ENCODE results near the gene LSS. TPM values are rescaled to one million over a fixed set of nuclear protein-coding genes. Genes with fewer than 3 reads are reported as not detected.
A peak's percentile ranks its signal among the peaks of the same experiment; 100 is the strongest.

Gene LSS
- total and polyA plus RNA-seq, 10 of the 15 experiments (the other 5 are each of a cell fraction or from before 2014, with no cell fraction given): 2.9 to 82.4 (median 27.5) TPM

DNA sequence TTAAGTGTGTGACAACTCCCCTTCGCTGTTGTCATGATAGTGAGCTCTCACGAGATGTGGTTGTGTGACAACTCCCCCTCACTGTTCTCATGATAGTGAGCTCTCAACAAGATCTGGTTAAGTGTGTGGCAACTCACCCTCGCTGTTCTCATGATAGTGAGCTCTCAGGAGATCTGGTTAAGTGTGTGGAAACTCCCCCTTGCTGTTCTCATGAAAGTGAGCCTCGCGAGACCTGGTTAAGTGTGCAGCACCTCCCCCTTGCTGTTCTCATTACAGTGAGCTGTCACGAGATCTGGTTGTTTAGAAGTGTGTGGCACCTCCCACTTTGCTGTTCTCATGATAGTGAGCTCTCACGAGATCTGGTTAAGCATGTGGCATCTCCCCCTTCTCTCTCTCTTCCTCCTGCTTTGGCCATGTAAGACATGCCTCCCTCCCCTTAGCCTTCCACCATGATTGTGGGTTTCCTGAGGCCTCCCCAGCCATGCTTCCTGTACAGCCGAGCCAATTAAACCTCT is 25.1 kb upstream of the LSS start (continued):
- TF ChIP-seq, protein P1, sequence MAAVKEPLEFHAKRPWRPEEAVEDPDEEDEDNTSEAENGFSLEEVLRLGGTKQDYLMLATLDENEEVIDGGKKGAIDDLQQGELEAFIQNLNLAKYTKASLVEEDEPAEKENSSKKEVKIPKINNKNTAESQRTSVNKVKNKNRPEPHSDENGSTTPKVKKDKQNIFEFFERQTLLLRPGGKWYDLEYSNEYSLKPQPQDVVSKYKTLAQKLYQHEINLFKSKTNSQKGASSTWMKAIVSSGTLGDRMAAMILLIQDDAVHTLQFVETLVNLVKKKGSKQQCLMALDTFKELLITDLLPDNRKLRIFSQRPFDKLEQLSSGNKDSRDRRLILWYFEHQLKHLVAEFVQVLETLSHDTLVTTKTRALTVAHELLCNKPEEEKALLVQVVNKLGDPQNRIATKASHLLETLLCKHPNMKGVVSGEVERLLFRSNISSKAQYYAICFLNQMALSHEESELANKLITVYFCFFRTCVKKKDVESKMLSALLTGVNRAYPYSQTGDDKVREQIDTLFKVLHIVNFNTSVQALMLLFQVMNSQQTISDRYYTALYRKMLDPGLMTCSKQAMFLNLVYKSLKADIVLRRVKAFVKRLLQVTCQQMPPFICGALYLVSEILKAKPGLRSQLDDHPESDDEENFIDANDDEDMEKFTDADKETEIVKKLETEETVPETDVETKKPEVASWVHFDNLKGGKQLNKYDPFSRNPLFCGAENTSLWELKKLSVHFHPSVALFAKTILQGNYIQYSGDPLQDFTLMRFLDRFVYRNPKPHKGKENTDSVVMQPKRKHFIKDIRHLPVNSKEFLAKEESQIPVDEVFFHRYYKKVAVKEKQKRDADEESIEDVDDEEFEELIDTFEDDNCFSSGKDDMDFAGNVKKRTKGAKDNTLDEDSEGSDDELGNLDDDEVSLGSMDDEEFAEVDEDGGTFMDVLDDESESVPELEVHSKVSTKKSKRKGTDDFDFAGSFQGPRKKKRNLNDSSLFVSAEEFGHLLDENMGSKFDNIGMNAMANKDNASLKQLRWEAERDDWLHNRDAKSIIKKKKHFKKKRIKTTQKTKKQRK (IDR thresholded peaks at IDR 0.05; ENCODE audit: low read depth, low read length): no peak
- TF ChIP-seq, protein P2, sequence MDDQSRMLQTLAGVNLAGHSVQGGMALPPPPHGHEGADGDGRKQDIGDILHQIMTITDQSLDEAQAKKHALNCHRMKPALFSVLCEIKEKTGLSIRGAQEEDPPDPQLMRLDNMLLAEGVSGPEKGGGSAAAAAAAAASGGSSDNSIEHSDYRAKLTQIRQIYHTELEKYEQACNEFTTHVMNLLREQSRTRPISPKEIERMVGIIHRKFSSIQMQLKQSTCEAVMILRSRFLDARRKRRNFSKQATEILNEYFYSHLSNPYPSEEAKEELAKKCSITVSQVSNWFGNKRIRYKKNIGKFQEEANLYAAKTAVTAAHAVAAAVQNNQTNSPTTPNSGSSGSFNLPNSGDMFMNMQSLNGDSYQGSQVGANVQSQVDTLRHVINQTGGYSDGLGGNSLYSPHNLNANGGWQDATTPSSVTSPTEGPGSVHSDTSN (IDR thresholded peaks at IDR 0.05; ENCODE audit: insufficient replicate concordance, low read depth, low read length): no peak
- TF ChIP-seq, protein P3, sequence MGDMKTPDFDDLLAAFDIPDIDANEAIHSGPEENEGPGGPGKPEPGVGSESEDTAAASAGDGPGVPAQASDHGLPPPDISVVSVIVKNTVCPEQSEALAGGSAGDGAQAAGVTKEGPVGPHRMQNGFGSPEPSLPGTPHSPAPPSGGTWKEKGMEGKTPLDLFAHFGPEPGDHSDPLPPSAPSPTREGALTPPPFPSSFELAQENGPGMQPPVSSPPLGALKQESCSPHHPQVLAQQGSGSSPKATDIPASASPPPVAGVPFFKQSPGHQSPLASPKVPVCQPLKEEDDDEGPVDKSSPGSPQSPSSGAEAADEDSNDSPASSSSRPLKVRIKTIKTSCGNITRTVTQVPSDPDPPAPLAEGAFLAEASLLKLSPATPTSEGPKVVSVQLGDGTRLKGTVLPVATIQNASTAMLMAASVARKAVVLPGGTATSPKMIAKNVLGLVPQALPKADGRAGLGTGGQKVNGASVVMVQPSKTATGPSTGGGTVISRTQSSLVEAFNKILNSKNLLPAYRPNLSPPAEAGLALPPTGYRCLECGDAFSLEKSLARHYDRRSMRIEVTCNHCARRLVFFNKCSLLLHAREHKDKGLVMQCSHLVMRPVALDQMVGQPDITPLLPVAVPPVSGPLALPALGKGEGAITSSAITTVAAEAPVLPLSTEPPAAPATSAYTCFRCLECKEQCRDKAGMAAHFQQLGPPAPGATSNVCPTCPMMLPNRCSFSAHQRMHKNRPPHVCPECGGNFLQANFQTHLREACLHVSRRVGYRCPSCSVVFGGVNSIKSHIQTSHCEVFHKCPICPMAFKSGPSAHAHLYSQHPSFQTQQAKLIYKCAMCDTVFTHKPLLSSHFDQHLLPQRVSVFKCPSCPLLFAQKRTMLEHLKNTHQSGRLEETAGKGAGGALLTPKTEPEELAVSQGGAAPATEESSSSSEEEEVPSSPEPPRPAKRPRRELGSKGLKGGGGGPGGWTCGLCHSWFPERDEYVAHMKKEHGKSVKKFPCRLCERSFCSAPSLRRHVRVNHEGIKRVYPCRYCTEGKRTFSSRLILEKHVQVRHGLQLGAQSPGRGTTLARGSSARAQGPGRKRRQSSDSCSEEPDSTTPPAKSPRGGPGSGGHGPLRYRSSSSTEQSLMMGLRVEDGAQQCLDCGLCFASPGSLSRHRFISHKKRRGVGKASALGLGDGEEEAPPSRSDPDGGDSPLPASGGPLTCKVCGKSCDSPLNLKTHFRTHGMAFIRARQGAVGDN (IDR thresholded peaks at IDR 0.05): peak; percentile 84
- TF ChIP-seq YY1 (IDR thresholded peaks at IDR 0.05; ENCODE audit: low read depth, low read length) (peak; percentile 68; the same call in 1 of the 2 replicates), SMAD5 (IDR thresholded peaks at IDR 0.05; ENCODE audit: low read depth) (no peak), ZNF207 (IDR thresholded peaks at IDR 0.05; ENCODE audit: borderline replicate concordance) (no peak), SMAD1 (IDR thresholded peaks at IDR 0.05; ENCODE audit: low read depth, partially characterized antibody) (no peak), RELA (IDR thresholded peaks at IDR 0.05; ENCODE audit: borderline replicate concordance, partially characterized antibody) (no peak), SMC3 (IDR thresholded peaks at IDR 0.05; ENCODE audit: borderline replicate concordance, low read length) (no peak), BRCA1 (IDR thresholded peaks at IDR 0.05; ENCODE audit: low read depth, low read length) (peak; percentile 79), MYB (IDR thresholded peaks at IDR 0.05; ENCODE audit: borderline replicate concordance, low read depth, low read length) (no peak), BMI1 (IDR thresholded peaks at IDR 0.05; ENCODE audit: borderline replicate concordance) (no peak), BACH1 (IDR thresholded peaks at IDR 0.05; ENCODE audit: borderline replicate concordance) (peak; percentile 94), MEF2B (IDR thresholded peaks at IDR 0.05; ENCODE audit: partially characterized antibody, poor library complexity, severe bottlenecking) (no peak), IKZF1 (conservative IDR thresholded peaks at IDR 0.05) (no peak), ATF2 (IDR thresholded peaks at IDR 0.05; ENCODE audit: low read length) (peak; percentile 69), CREM (IDR thresholded peaks at IDR 0.05; ENCODE audit: low read depth) (no peak), BHLHE40 (IDR thresholded peaks at IDR 0.05; ENCODE audit: borderline replicate concordance in 1 of 2, low read depth in 2 of 2, low read length in 1 of 2) (peak; percentile 91 to 93)
- TF ChIP-seq, protein P4, sequence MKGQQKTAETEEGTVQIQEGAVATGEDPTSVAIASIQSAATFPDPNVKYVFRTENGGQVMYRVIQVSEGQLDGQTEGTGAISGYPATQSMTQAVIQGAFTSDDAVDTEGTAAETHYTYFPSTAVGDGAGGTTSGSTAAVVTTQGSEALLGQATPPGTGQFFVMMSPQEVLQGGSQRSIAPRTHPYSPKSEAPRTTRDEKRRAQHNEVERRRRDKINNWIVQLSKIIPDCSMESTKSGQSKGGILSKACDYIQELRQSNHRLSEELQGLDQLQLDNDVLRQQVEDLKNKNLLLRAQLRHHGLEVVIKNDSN (IDR thresholded peaks at IDR 0.05; ENCODE audit: borderline replicate concordance, extremely low read length, insufficient read depth, low read depth, low read length): no peak

Data from GM12878 (cell line).